GM21515 (cell line): Measurements from ENCODE around the gene ZNRF3.
"Not testable (repeated sequence)": the region's sequence is repeated elsewhere in the genome, so short reads cannot be mapped to it uniquely, and the experiment has no call there.

Source experiments
- ATAC-seq: cut with Tn5 transposase; IDR thresholded peaks from one replicate; pipeline ENCODE4 v1.9.1; 2021; ENCODE audit not compliant: unreplicated experiment

Gene ZNRF3

GRCh38 chr22:29003975-29004646 is 120.7 kb downstream of the ZNRF3 start:
- no peak for ATAC-seq

DNA sequence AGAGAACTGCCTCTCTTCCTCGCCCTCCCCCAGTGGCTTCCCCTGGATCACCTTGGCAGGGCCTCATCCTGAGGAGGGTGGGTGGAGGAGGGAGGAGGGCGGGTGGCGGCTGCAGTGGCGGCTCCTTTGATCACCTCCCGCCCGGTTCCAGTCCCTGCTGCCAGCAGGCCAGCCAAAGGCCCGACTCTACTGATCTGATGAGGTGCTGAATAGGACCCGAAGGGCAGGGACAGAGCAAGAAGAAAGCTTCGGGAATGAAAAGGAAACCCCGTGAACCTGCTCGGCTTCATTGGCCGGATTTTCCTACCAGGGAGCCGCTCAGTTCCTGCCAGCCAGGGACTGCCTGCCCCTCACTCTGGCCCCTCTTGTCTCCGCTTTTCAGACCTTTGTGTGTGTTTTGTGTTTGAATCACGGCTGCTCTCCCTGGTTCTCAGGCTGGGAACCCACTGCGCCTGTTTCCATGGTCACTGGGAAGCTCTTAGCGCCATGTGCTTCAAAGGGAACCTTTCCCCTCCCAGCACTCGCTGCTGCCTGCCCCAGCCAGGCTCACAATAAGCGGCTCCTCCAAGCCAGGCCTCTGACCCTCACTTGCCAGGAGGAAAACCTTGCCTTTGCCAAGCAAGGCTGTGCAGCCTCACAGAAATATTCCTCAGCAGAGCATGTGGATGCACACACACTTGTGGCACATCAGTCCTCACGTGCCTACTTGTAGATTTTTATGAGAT is 121.4 kb downstream of the ZNRF3 start:
- no peak for ATAC-seq

DNA sequence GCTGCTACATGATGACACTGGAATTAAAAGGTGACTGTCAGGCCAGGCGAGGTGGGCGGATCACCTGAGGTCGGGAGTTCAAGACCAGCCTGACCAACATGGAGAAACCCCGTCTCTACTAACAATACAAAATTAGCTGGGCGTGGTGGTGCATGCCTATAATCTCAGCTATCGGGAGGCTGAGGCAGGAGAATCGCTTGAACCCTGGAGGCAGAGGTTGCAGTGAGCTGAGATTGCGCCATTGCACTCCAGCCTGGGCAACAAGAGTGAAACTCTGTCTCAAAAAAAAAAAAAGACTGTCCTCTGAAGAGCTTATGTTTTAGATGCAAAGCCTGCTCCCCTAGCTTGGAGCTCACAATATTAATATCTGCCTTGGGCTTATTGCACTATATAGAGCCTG is 122.4 kb downstream of the ZNRF3 start:
- ATAC-seq: not testable (repeated sequence)

DNA sequence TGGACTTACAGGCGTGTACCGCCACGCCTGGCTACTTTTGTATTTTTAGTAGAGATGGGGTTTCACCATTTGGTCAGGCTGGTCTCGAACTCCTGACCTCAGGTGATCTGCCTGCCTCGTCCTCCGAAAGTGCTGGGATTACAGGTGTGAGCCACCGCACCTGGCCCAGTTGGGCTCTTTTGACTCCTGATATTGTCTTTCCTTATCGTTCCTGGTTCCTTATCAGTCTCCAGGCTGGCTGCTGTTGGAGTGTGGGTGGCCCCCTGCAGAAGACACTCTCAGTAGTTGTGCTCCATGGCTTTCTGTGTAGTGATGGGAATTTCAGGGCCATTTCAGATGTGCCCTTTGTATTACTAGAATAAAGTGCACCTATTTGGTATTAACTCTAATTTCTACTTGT is 123.0 kb downstream of the ZNRF3 start:
- no peak for ATAC-seq

DNA sequence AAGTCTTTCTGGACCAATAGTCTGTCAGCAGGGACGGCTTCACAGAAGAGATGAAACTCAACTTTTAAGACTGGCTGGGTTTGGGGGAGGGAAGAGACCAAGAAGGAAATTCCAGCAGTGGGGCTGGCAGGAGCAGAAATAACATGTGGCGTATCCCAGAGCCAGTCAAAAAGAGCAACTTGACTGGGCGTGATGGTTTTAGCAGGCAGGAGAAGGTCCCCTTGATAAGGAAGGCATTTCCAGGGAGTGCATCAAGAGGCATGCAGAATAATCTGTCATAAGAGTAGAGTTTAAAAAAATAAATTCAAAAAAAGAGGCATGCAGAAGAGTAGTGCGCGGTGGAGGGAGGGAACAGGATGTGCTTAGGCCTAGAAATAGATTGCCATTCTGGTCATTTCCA is 125.8 kb downstream of the ZNRF3 start:
- no peak for ATAC-seq

GRCh38 chr22:29011240-29012100 is 128.1 kb downstream of the ZNRF3 start:
- ATAC-seq: no peak

- no peak for ATAC-seq
Measured at GRCh38 chr22:29012101-29012433, 128.7 kb downstream of the ZNRF3 start.

DNA sequence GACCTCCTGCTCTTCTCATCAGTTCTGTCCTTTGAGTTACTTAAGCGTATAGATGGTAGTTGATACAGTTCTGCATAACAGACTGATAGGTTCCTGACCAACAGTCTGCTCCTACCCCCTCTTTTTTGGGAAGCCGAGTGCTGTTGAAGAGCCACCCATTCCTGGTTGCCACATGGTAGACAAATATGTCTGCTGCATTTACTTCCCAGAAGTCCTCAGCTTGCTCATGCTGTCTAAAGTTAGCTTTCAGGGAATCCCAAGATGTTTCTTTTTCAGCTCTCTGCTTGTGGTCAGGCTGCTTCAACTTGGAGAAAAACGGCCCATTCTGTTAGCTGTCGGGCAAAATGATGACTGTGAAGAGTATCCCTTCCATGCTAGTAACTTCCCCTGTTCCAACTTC is 129.6 kb downstream of the ZNRF3 start:
- no peak for ATAC-seq

DNA sequence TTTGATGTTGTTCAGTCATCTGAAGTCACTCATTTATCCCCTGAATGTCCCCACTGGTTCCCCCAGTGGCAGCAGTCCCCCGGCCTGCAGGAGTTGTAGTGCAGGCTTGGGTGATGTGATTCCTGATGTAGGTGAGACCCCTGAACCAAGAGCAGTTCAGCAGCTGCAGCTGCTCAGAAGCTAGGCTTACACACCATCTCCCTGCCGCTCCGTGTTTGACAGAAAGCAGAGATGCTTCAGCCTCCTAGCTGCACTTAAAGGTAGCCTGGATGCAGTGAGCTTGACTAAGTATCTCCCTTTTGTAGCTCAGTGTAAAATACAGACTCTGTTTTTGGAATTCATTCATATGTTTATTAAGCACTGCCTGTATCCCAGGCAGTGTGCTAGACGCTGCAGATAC is 130.9 kb downstream of the ZNRF3 start:
- no peak for ATAC-seq

- ATAC-seq: no peak
Measured at GRCh38 chr22:29014773-29015172, 131.4 kb downstream of the ZNRF3 start.

- ATAC-seq: no peak
Measured at GRCh38 chr22:29016067-29016938, 132.9 kb downstream of the ZNRF3 start.

DNA sequence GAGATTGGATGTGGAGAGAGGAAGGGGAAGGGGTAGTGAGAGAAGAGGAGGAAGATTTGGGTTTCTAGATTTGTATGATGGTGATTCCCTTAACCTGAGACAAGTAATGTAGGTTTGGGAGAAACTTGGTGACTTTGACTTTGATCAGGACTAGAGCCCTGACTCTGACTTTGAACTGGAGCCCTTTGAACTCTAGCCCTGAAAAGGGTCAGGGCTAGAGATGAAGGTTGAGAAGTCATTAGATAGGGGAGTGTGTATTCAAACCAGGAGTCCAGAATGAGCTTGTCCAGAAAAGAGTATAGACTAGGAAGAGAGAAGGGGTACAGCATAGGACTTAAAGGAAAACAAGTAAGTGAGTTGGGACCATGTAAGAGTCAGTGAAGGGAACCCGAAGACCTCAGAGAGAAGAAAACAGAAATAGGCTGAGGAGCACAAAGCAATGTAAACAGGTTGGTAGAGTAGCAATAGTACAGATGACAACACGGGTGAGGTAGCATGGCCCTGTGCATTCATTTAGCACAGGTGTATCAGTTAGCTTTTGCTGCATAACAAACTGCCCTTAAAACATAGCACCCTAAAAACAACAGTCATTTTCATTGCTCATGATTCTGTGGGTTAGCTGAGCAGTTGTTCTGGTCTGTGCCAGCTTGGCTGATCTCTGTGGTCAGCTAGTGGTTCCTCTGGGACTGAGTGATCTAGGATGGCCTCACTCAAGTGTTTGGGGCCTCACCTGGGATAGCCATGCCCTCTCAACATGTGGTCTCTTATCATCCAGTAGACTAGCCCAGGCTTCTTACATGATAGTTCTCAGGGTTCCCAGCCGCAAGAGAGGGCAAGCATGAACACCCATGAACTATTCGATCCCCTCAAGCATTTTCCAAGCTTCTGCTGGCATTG is 135.2 kb downstream of the ZNRF3 start:
- no peak for ATAC-seq

GRCh38 chr22:29022101-29022817 is 138.9 kb downstream of the ZNRF3 start:
- ATAC-seq: no peak

- ATAC-seq: no peak
Measured at GRCh38 chr22:29023172-29023796, 139.9 kb downstream of the ZNRF3 start.

- no peak for ATAC-seq
Measured at GRCh38 chr22:29026579-29026978, 143.2 kb downstream of the ZNRF3 start.

- no peak for ATAC-seq
Measured at GRCh38 chr22:29028468-29028867, 145.1 kb downstream of the ZNRF3 start.

- ATAC-seq: no peak
Measured at GRCh38 chr22:29029202-29030000, 146.0 kb downstream of the ZNRF3 start.

- ATAC-seq: no peak
Measured at GRCh38 chr22:29030016-29030617, 146.7 kb downstream of the ZNRF3 start.
